ENCODE results near the gene VEZF1.
"Not testable (repeated sequence)": the region's sequence is repeated elsewhere in the genome, so short reads cannot be mapped to it uniquely, and the experiment has no call there.

Gene VEZF1

GRCh38 chr17:57979076-57979475, 9.0 kb downstream of the VEZF1 start:
- in situ Hi-C loops (cut with HindIII; ENCODE audit: low sequenced_read_pairs) = loop anchor here (25.0 kb wide), 1 partner anchor 158 kb away; the partner anchor contains the start of gene OR4D1

GRCh38 chr17:57976594-57976993, 11.5 kb downstream of the VEZF1 start:
- in situ Hi-C loops (cut with HindIII; ENCODE audit: low sequenced_read_pairs) = loop anchor here (25.0 kb wide), 1 partner anchor 161 kb away; the partner anchor contains the start of gene OR4D1

- in situ Hi-C loops (cut with HindIII; ENCODE audit: low sequenced_read_pairs) = loop anchor here (25.0 kb wide), 1 partner anchor 162 kb away; the partner anchor contains the start of gene OR4D1
These were observed 13.0 kb downstream of the VEZF1 start for GRCh38 chr17:57975044-57975443.

DNA sequence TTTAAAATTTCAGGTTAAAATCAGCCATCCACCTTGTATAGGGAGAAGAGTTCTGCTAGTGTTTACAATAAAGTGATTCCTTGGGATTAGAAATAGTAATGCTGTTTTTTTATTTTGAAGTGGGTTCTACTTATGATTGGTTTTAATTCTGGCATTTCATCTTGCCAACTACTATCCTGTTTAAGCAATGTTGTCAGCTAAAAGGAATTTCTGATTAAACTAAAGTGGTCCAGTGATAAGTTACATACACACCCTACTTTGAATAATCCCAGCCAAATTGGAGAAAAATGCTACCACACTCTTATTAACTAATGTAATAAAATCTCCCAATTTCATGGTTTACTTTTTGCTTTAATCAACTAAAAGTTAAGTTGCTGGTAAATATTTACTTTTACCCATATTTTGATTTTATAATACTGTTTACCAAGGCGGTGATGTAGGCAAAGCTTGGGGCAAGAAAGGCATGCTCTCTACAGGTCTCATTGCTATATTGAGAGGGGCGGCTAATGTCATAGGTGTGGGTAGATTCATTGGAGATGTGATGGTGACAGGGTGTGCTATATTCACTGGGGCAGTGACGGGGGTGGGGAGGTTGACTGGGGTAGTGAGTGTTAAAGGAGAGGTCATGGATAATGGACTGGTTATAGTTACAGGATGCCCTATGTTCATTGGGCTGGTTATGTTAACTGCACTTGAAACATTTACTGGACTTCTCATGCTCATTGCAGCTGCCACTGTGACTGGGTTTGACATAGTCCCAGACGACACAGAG, 13.8 kb downstream of the VEZF1 start:
- in situ Hi-C loops (cut with HindIII; ENCODE audit: low sequenced_read_pairs) = not testable (repeated sequence)

GRCh38 chr17:57972151-57972550, 15.9 kb downstream of the VEZF1 start:
- in situ Hi-C loops (cut with HindIII; ENCODE audit: low sequenced_read_pairs) = no loop called here

DNA sequence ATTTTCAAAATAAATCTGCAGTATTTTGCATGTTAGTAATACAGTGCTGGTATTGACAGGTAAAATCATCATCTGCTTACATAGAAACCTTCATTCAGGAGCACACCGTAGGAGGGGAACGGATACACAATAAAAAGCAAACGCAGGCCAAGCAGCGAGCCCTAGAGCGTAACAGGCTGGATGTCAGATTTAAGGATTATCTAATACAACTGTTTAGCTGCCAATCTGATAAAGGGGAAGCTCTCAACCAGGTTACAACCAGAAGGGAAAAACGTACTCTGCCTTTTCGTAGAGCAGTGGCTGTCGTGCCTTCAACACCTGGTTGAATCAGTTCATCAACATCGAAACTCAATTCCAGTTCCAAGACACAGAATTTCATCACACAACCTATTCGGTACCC, 16.5 kb downstream of the VEZF1 start:
- in situ Hi-C loops (cut with HindIII; ENCODE audit: low sequenced_read_pairs) = no loop called here

- in situ Hi-C loops (cut with HindIII; ENCODE audit: low sequenced_read_pairs) = no loop called here
These were observed 17.3 kb downstream of the VEZF1 start for GRCh38 chr17:57970710-57971109.

GRCh38 chr17:57968456-57968855, 19.6 kb downstream of the VEZF1 start:
- in situ Hi-C loops (cut with HindIII; ENCODE audit: low sequenced_read_pairs) = no loop called here

DNA sequence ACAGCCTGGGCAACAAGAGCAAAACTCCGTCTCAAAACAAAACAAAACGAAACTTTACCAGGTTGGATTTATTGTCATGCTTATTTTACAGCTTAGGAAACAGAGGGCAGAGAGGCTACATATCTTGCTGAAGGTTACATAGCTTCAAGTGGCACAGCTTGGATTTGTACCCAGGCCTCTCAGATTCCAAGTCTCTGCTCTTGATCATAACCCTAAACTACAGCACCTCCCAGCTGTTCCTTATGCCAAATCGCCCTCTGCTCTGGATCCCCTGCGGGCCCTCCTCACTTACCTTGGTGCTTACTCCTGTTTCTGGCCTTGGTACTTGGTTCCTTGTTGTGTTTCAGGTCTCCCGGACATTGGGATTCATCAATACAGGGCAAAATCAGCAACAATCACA, 21.2 kb downstream of the VEZF1 start:
- in situ Hi-C loops (cut with HindIII; ENCODE audit: low sequenced_read_pairs) = no loop called here

GRCh38 chr17:57966246-57966645, 21.8 kb downstream of the VEZF1 start:
- in situ Hi-C loops (cut with HindIII; ENCODE audit: low sequenced_read_pairs) = no loop called here

GRCh38 chr17:57965521-57966160, 22.4 kb downstream of the VEZF1 start:
- in situ Hi-C loops (cut with HindIII; ENCODE audit: low sequenced_read_pairs) = no loop called here

DNA sequence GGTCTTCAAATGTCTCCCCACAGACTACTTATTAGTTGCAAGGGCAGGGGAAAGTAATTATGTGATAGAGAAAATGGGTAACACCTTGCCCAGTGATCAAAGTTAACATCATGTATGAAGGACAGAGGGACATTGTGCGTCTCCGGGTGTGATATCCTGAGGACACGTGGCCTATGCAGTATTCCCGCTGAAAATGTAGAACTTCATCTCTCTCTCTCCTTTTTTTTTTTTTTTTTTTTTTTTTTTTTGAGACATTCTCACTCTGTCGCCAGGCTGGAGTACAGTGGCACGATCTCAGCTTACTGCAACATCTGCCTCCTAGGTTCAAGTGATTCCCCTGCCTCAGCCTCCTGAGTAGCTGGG, 24.9 kb downstream of the VEZF1 start:
- in situ Hi-C loops (cut with HindIII; ENCODE audit: low sequenced_read_pairs) = no loop called here

DNA sequence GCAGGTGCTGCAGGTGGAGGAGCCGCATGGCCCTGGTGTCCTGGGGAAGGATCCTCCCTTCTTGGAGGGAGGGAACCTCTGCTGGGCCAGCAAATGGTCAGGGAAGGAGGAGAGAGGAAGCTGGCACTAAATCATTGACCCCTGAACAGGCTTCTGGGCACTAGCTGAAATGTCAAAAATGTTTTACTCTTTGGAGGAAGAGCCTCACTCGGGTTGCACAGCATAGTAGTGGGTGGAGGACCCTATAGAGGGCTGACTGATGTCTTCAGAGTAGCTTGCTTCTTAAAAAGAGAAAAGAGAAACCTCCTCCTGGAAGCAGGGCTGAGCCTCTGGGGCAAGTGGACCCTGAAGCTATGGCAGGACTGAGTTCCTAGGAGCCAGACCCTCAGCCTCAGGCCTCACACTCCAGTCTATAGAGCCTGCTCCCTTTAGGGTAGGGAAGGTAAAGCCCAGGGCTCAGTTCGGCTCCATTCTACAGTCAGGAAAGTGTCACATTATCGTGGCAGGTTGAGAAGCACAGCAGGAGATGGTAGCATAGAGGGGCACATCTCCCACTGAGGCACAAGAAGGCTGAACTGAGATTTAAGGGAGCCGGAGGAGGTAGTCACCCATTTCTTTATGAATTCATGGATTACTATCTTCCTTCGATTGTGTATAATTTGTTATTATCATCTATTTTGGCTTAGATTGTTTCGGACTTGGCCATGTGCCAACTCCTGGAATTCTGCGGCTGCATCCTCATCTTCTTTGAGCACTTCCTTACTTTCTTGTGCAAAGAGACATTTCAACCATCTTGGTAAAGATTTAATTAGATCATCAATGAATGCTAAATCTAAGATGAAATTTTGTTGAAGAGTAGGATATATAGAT, 25.5 kb downstream of the VEZF1 start:
- in situ Hi-C loops (cut with HindIII; ENCODE audit: low sequenced_read_pairs) = no loop called here

DNA sequence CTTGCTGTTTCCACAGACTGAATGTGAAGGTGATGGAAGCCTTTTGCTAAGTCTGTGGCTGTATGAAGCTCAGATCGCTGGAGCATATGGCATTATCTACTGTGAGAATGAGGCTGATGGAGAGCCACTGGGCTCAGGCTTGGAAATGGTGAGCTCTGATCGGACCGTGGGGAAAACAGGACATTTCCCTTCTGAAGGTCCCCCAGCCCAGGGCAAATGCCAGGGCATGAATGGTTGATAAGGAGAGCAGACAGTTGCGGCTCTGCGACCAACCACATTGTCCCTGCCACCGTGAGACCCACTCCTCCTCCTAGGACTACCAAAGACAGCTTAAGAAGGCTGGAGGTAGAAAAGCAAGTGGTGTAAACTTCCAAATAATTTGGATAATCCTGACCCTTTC, 28.1 kb downstream of the VEZF1 start:
- in situ Hi-C loops (cut with HindIII; ENCODE audit: low sequenced_read_pairs) = no loop called here

DNA sequence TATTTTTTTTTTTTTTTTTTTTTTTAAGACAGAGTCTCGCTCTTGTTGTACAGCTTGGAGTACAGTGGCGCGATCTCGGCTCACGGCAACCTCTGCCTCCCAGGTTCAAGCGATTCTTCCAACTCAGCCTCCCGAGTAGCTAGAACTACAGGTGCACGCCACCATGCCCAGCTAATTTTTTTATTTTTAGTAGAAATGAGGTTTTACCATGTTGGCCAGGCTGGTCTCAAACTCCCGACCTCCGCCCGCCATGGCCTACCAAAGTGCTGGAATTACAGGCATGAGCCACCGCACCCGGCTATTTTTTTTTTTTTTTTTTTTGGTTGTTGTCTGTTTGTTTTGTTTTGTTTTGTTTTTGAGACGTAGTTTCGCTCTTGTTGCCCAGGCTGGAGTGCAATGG, 29.7 kb downstream of the VEZF1 start:
- in situ Hi-C loops (cut with HindIII; ENCODE audit: low sequenced_read_pairs) = not testable (repeated sequence)

- in situ Hi-C loops (cut with HindIII; ENCODE audit: low sequenced_read_pairs) = no loop called here
These were observed 30.2 kb downstream of the VEZF1 start for GRCh38 chr17:57957886-57958285.

DNA sequence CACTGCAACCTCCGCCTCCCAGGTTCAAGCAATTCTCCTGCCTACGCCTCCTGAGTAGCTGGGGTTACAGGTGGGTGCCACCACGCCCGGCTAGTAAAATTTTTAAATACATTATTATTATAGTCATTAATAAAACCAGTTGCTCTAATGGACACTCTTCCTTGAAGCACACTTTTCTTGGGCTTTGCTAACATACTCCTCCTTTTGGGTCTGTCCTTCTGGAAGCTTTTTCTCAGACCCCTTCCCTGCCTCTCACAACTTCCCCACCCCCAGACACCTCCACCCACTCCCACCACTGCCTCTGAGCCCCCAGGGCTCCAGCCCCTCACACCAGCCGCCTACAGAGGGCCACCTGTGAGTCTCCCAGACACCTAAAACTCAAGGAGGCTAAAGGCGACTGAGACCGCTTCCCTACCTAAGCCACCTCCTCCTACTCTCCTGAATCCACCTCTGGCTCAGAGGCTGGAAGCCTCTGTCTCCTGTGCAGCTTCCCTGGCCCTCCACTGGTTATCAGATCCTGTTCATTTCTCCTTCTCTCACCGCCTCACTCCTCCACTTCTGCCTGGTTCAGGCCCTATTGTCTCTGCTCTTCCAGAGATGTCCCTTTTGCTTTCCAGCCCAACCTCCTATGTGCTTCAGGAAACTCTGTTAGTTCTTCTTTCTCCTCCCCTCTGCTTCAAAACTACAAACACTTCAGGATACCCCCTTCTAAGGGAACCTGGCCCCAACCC, 30.8 kb downstream of the VEZF1 start:
- in situ Hi-C loops (cut with HindIII; ENCODE audit: low sequenced_read_pairs) = no loop called here

GRCh38 chr17:57956291-57957119, 31.5 kb downstream of the VEZF1 start:
- in situ Hi-C loops (cut with HindIII; ENCODE audit: low sequenced_read_pairs) = no loop called here

DNA sequence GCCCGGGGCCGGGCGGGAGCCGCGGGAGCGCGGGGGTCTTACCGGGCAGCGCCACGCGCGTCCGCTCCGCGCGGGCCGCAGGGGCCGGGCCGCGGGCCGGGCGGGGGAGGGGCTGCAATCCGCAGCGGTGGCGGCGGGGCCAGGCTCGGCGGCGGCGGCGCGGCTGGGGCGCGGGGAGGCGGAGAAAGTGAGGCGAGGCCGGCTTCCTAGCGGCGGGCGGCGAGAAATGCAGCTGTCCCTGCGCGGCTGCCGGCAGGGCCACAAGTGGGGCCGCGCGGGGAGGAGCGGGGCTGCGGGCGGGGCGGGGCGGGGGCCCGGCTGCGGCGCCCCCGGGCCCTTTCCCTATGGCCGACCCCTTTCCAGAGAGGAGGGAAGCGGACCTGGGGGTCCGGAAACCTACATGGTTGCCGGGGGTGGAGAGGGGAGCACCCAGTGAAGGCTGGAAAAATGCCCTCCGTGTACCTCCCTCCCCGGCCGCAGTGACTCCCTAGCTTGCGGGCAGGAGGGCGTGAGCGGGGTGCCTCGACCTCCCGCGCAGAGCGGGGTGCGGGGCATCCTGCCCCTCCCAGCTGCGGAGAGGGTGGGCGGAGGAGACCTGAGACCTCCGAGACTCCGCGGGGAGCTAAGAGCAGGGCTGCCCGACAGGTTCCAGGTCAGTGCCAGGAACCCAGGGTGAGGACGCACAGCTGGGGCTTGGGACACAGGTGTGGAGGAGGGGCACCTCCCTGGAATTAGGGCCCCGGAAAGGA, 32.7 kb downstream of the VEZF1 start, which contains the start of gene CUEDC1:
Gene CUEDC1 (minus strand): TSS at position 230 of the 749 bp plus-strand sequence. CDS start 69,848 bp downstream, outside the sequence.
- in situ Hi-C loops (cut with HindIII; ENCODE audit: low sequenced_read_pairs) = no loop called here

Measured in DLD1 (cell line).